GM21825 (cell line): ENCODE data around the gene RASL11B.

Experiments
- ATAC-seq: cut with Tn5 transposase; IDR thresholded peaks from one replicate; pipeline ENCODE4 v1.9.1; 2021; ENCODE audit warnings: mild to moderate bottlenecking, moderate library complexity; ENCODE audit not compliant: unreplicated experiment

RASL11B gene

GRCh38 chr4:52842792-52843191, 19.3 kb upstream of the RASL11B start:
- no peak for ATAC-seq

- ATAC-seq = no peak
Observed at GRCh38 chr4:52843351-52843750, 18.8 kb upstream of the RASL11B start.

- ATAC-seq = peak; percentile 64
Observed at GRCh38 chr4:52843958-52844357, 18.2 kb upstream of the RASL11B start.

GRCh38 chr4:52844596-52844995, 17.5 kb upstream of the RASL11B start:
- ATAC-seq = no peak

GRCh38 chr4:52846502-52846901, 15.6 kb upstream of the RASL11B start:
- ATAC-seq = no peak

- no peak for ATAC-seq
Observed at GRCh38 chr4:52848254-52848653, 13.9 kb upstream of the RASL11B start.

- no peak for ATAC-seq
Observed at GRCh38 chr4:52850406-52851124, 11.6 kb upstream of the RASL11B start.

GRCh38 chr4:52852041-52852440, 10.1 kb upstream of the RASL11B start:
- ATAC-seq = no peak

- ATAC-seq = no peak
Observed at GRCh38 chr4:52852711-52853110, 9.4 kb upstream of the RASL11B start.

- no peak for ATAC-seq
Observed at GRCh38 chr4:52853351-52853750, 8.8 kb upstream of the RASL11B start.

GRCh38 chr4:52856801-52857200, 5.3 kb upstream of the RASL11B start:
- ATAC-seq = no peak

- ATAC-seq = no peak
Observed at GRCh38 chr4:52860361-52860760, 1.8 kb upstream of the RASL11B start.

GRCh38 chr4:52861171-52861823, 820 bp upstream of the RASL11B start:
- no peak for ATAC-seq

- no peak for ATAC-seq
Observed at GRCh38 chr4:52862639-52863161, 583 bp downstream of the RASL11B start.

- ATAC-seq = no peak
Observed at GRCh38 chr4:52863324-52863723, 1.2 kb downstream of the RASL11B start.

- no peak for ATAC-seq
Observed at GRCh38 chr4:52864793-52865192, 2.7 kb downstream of the RASL11B start.

- no peak for ATAC-seq
Observed at GRCh38 chr4:52865300-52865699, 3.2 kb downstream of the RASL11B start.

GRCh38 chr4:52866734-52867133, 4.6 kb downstream of the RASL11B start:
- ATAC-seq = no peak

- no peak for ATAC-seq
Observed at GRCh38 chr4:52867163-52867562, 5.0 kb downstream of the RASL11B start.

- ATAC-seq = no peak
Observed at GRCh38 chr4:52868133-52868532, 6.0 kb downstream of the RASL11B start.

GRCh38 chr4:52869196-52869595, 7.1 kb downstream of the RASL11B start:
- no peak for ATAC-seq

GRCh38 chr4:52869656-52870055, 7.5 kb downstream of the RASL11B start:
- ATAC-seq = no peak
